Mammary epithelial cell (primary cell): Measurements from ENCODE around the gene GPR15.

ENCODE experiments used
- EZH2 ChIP-seq: IDR thresholded peaks from 2 replicates; pipeline ENCODE4 v1.6.1; 2012; ENCODE audit warnings: low read length, inconsistent platforms, borderline replicate concordance
- TF ChIP-seq, protein P1 (sequence below), 2 donors: IDR thresholded peaks in 1 of 2; conservative IDR thresholded peaks in 1 of 2; 2 replicates each; pipeline ENCODE4 v1.5.1; 2011 to 2012; ENCODE audit warnings: inconsistent platforms in 2 of 2, low read length in 2 of 2, mild to moderate bottlenecking in 2 of 2, control low read depth in 1 of 2, low read depth in 1 of 2; ENCODE audit not compliant: insufficient read depth in 1 of 2; ENCODE audit errors: extremely low read depth in 1 of 2

DNA sequence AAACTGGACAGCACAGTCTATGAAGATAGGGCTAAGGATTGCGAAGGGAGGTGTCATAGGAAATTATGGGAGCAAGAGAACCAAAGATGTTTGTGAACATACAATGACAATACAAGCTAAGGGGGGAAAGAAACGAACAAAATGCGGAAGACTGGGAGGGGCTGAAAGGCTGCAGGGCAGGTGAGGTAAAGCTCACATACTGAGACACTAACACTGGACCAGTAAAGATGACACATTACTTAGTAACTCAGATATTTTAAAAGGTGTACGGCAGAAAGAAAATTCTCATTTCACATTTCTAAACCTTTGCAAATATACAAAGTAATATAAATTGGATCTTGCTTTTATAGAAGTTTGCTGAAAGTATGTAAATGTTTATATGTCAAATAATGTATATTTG, 19.2 kb upstream of the GPR15 start:
- TF ChIP-seq, protein P1, sequence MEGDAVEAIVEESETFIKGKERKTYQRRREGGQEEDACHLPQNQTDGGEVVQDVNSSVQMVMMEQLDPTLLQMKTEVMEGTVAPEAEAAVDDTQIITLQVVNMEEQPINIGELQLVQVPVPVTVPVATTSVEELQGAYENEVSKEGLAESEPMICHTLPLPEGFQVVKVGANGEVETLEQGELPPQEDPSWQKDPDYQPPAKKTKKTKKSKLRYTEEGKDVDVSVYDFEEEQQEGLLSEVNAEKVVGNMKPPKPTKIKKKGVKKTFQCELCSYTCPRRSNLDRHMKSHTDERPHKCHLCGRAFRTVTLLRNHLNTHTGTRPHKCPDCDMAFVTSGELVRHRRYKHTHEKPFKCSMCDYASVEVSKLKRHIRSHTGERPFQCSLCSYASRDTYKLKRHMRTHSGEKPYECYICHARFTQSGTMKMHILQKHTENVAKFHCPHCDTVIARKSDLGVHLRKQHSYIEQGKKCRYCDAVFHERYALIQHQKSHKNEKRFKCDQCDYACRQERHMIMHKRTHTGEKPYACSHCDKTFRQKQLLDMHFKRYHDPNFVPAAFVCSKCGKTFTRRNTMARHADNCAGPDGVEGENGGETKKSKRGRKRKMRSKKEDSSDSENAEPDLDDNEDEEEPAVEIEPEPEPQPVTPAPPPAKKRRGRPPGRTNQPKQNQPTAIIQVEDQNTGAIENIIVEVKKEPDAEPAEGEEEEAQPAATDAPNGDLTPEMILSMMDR (conservative IDR thresholded peaks at IDR 0.05 in 1 of 2, IDR thresholded peaks at IDR 0.05 in 1 of 2; ENCODE audit: extremely low read depth in 1 of 2, insufficient read depth in 1 of 2, low read depth in 1 of 2, low read length in 2 of 2): no peak
- no peak for TF ChIP-seq EZH2
